Measurements from ENCODE around the gene FLRT1. TPM values are rescaled to one million over a fixed set of nuclear protein-coding genes. Genes with fewer than 3 reads are reported as not detected.

FLRT1 gene
- polyA plus RNA-seq, 4 donors = 2.6 to 4.1 (median 3.1) TPM

DNA sequence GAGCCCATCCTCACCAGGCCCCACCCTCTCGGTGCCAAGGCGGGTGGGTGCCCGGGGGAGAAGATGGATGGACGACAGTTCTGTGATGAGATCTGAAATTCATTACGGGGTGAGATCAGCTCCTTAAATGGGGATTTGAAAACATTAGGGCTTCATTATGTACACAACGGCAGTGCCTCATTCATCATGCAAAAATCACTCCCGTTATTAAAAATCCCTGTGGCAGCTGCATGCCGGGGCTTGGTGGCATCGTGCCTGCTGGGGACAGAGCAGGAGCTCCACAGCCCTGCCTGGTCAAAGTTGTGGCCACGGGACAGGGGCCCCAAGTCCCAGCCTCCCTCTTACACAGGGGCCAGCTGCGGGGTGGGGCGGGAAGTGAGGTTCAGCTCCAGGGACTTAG, 29.3 kb upstream of the FLRT1 start:
- no peak for DNase-seq (ENCODE audit: low read depth in 4 of 4, low spot score in 3 of 4)

DNA sequence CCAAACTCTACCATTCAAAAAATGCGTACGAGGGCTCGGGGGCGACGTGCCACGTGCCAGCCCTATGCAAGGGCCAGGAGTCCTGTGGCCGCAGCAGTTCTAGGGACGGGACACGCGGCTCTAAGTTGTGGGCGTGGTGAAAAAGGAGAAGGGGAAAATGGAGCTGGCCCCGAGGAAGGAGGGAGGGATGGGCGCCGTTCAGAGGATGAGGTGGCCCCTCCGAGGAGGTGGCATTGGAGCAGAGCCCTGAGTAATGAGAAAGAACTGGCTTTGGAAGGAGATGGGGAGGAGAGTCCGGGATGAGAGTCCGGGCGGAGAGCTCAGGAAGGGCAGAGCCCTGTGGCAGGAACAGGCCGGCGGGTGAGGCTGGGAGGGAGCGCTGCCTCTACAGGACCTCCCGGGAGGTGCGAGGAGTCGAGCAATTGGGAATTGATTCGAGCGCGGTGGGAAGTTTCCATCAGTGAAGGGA, 28.5 kb upstream of the FLRT1 start:
- no peak for DNase-seq (ENCODE audit: low read depth in 4 of 4, low spot score in 3 of 4)

DNA sequence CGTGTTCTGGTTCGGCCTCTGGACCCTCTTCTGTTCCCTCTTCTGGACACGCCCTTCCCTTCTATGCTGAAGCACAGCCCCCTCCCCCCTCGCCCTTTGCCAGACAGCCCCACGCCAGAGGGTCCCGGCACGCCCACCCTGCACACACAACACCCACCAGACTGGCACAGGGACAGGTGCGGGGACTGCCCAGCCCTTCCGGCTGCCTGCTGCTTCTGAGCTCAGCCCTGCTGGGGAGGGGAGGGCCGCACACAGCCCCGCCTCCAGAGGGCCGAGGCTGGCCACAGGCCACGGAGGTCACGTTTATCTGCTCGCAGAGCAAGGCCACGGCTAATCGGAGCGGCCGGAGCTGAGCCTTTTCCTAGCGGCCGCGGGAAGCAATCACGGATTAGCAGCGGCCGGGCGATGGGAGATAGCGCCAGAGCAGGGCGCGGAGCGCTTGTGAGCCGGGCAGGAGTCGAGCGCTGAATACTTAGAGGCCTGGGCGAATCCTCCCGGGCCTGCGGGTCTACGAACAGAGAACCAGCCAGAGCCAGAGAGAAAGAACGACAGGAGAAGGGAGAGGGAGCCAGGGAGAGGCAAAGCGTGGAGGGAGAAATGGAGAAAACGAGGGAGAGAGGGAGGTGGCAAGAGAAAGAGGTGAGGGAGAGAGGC, 28.0 kb upstream of the FLRT1 start:
- DNase-seq (ENCODE audit: low read depth in 4 of 4, low spot score in 3 of 4) = no peak

DNA sequence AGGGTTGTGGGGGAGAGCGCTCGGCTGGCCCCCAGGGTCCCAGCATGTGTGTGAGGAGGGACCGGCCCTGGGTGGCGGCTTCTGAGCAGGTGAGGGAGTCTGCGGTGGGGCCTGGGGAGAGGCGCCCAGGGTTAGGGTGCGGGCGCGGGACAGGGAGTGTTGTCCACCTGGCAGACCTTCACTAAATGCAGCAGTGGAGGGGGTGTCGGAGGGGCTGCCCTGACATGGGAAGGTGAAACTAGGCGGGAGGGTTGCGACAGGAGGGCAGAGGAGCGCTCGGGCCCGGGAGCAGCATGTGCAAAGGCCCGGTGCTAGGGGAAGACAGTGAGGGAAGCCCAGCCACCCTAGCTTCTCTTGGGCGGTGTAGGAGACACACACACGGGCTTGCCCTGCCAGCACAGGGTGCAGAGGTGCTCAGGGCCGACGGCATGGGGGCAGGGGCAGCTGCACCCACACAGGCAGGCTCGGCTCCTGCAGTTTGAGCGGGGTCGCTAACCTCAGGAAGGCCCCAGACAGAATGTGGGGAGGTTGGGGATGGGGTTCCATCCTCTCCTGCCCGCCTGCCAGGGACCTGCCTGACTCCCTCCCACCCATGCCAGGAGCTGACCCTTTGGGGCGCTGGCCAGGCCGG, 27.3 kb upstream of the FLRT1 start:
- DNase-seq (ENCODE audit: low read depth in 4 of 4, low spot score in 3 of 4) = no peak

DNA sequence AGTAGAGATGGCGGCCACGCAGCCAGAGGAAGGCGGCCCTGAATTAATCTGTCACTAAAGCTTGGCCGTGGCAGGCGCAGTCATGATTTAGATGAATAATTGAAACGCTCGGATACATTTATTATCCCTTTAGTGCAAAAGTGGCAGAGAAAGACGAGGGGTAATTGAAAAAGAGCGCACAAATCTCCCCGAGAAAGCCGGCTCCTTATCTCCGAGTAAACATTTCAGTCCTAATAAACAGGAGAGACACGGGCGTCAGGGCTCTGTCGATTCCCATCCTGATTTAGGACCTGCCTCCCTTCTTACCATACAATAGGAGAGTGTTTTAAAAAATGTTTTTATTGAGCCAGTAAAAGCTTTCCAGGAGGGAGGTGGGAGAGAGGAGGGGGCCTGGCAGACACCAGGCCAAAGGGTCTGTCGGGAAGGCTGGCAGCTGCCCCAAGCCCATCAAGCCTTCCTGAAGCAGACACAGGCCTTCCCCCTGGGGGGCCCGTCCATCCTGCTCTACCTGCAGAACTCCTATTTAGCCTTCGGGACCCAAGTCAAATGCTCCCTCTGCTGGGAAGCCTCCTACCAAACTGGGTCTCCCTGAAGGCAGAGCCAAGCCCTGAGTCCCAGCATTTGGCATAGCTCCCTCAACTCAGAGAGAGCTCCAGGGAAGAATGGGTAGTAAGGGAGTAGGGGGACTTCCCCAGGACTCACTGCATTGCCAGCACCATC, 26.7 kb upstream of the FLRT1 start:
- DNase-seq (ENCODE audit: low read depth in 4 of 4, low spot score in 3 of 4) = no peak

DNA sequence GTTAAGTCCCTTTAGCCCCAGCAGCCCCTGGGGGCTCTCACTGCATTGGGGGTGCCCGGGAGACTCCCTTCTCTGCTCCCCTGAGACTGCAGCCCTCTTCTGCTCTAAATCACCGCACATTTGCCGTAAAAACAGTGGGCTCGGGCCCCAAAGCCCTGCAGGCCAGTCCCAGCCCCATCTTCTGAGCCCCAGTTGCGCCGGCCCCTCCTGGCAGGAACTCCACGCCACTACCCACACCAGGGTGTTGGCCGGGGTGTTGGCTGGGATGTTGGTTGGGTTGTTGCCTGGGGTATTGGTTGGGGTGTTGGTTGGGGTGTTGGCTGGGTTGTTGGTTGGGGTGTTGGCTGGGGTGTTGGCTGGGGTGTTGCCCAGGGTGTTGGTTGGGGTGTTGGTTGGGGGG, 26.0 kb upstream of the FLRT1 start:
- no peak for DNase-seq (ENCODE audit: low read depth in 4 of 4, low spot score in 3 of 4)

DNA sequence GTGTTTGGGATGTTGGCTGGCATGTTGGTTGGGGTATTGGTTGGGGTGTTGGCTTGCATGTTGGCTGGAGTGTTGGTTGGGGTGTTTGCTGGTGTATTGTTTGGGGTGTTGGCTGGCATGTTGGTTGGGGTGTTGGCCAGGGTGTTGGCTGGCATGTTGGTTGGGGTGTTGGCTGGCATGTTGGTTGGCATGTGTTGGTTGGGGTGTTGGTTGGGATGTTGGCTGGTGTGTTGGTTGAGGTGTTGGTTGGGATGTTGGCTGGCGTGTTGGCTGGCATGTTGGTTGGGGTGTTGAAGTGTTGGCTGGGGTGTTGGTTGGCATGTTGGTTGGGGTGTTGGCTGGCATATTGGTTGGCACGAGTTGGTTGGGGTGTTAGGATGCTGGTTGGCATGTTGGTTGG, 24.9 kb upstream of the FLRT1 start:
- no peak for DNase-seq (ENCODE audit: low read depth in 4 of 4, low spot score in 3 of 4)

DNA sequence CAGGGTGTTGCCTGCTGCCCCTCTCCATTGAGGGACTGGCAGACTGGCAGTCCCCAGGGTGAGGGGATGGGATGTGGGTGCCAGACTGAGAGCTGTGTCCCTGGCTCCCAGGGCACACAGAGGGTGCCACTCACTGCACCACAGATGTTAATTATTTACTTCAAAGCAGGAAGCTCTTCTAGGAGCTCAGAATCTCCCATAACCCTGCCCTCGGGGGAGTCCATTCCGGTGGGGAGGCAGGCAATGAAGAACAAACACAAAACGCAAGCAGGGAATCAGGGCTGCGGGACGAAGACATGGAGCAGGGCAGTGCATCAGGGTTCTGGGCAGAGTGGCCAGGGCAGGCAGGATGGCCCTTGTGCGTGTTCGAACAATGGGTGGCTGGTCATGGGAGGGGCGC, 24.4 kb upstream of the FLRT1 start:
- DNase-seq (ENCODE audit: low read depth in 4 of 4, low spot score in 3 of 4) = no peak

DNA sequence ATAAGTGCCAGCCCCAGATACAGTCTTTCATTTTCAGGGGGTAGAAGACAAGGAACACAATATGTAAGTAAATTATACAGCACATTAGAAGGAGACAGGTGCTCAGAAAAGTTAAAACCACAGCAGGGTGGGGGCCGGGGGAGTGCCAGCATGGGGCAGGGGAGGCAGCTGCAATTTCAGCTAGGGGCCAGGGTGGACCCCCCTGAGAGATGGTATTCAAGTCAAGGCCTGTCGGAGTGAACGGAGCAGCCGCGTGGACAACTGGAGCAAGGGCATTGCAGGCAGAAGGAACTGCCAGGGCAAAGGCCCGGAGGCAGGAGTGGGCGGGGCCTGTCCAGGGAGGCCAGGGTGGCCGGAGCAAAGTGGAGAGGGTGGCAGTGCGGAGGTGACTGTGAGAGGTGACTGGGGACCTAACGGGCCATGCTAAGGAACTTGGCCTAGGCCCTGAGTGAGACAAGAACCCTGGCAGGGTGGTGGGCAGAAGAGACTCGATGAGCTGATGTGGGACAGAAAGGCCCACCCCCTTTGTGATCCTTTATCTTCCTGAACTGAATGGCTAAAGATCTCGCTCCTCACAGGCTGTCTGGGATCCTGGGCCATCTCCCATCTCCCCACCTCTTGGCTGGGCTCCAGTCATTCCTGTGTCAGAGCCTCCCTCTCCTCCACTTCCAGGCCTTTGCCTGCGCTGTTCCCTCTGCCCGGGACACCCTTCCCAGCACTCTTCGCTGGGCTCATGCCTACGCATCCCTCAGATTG, 22.4 kb upstream of the FLRT1 start:
- no peak for DNase-seq (ENCODE audit: low read depth in 4 of 4, low spot score in 3 of 4)

DNA sequence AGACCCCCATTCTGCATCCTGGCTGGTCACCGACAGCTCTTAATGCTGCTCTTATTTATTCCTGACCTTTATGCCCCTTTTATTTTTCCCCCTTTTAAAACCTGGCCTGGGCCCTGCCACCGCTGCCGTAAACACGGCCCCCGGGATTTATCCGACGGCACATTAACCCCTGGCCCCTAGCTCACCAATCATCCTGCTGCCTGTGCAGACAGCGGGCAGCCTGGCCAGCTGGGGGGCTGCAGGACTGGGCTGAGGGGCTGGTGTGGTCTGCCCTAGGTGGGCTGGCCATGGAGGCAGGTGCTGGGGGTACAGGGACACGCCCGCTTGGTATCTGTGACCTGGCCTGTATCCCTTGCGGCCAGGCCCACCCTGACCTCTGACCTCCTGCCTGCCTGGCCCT, 21.4 kb upstream of the FLRT1 start:
- no peak for DNase-seq (ENCODE audit: low read depth in 4 of 4, low spot score in 3 of 4)

DNA sequence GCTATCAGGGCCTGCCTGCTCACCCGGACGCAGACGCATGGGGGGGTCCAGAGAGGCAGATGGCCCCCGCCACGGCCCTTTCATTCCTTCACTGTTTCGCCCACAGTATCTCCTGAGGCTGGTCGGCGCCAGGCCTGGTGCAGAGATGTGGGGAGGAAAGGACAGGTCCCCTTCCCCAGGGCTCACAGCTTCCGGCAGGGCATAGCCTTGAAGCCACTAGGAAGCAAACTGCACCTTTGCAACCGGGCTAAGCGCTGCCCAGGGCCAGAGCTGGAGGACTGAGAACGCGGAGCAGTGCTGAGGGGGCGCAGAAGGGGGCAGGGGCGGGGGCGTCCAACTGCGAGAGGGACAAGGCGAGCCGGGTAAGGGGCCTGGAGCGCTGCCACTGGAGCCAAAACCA, 20.2 kb upstream of the FLRT1 start:
- DNase-seq (ENCODE audit: low read depth in 4 of 4, low spot score in 3 of 4) = no peak

DNA sequence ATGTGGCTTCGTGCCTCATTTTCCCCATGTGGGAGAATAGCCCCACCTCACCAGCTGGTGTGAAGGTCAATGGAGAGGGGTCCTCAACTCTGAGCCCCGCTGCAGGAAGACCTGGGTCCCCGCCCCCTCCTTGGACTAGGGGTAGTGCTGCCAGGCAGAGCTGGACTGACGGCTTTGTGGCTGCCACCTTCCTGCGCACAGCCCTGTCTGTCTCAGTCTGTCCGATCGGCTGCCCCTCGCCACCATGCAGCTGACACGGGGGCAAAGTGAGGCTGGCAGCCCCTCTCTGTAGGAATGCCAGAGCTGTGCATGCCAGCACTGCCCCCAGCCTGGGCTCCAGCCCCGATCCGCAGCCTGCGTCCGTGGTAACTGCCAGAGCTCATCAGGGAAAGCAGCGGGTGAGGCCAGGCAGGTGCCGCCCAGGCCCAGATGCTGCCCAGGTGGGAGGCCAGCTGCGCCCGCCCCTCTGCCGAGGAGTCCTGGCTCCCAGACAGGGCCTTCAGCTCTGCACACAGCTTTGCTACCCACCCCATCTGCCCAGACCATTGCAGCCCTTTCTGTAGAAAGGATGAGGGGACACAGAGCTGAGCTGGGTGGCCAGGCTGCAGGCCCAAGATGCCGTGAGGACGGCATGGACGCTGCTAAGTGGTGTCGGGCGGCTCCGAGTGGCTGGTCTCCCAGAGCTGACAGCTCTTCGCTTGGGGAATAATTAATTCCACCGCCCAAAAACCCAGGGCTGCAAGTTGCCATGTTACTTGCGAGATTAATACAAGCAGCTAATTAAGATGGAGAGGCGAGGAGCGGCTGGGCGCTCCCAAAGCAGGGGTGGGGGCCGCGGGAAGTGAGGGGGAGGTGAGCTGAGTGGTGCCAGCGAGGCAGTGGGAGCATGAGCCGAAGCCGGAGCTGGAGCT, 19.5 kb upstream of the FLRT1 start:
- DNase-seq (ENCODE audit: low read depth in 4 of 4, low spot score in 3 of 4) = no peak

DNA sequence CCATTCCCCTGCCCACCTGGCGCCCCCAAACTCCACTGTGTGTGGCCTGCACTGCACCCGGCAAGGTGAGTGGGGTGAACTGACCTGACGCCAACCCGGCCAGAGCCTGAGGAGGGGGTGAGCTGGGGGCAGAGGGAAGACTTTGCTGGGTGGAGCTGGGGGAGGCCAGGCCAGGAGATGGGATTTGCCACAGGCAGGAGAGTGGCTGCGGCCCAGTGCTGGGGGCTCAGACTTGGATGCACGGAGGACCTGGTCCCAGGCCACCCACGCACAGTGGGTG, 17.8 kb upstream of the FLRT1 start:
- DNase-seq (ENCODE audit: low read depth in 4 of 4, low spot score in 3 of 4) = no peak

DNA sequence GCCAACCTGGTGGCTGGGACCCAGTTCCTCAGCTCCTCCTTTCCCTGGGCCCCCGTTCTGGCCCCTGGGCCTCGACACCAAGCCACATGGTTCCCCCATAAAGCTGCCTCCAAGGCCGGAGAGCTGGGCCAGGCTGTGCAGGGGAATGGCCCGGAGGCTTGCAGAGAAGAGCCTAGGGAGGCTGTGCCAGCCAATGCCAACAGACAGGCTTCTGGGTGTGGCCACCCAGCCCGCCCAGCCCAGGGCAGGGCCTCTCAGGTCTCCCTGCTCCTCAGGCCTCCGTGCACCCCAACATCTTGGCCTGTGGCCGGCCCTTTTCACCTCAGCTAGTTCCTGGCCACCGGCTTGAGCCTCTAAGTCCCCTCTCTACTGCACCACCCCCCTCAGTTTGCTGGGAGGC, 17.4 kb upstream of the FLRT1 start:
- no peak for DNase-seq (ENCODE audit: low read depth in 4 of 4, low spot score in 3 of 4)

DNA sequence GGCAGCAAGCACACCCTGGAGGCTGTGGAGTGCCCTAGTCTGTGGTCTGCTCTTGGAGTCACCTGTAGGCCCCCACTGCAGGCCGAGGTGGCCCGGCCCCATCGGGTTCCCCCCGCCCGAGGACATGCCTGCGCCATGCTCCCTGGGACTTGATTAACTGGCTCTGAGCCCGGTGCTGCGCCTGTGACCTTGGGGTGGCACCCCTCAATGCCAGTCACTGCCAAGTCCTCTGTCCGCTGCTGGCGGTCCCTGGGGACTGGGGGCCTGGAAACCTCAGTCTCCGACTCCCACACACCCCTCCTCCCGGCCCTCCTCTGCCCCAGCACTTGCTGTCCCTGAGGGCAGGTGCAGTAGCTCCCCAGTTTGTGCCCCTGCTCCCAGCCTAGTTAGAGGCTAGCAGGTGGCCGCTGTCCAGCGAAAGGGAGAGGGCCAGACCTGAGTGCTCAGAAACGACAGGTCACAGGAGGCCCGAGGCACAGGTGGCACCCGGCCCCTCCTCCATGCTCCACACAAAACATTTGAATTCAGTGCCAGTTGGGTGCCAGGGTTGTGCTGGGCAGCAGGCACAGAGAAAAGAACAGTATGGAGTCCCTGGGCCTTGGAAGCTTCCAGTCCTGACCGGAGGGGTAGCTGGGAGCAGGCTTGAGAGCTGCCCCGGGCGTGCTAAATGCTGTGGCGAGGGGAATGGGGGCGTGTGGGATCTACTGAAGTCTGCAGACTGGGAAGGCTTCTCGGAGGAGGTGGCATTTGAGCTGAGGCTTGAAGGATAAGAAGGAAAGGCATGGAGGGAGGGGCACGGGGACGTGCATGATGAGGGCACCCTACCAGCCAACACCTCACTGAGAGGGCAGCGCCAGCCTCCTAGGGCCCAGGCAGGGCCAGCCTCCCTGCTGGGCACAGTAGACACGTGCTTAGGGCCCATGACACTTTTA, 16.4 kb upstream of the FLRT1 start:
- DNase-seq (ENCODE audit: low read depth in 4 of 4, low spot score in 3 of 4) = no peak

DNA sequence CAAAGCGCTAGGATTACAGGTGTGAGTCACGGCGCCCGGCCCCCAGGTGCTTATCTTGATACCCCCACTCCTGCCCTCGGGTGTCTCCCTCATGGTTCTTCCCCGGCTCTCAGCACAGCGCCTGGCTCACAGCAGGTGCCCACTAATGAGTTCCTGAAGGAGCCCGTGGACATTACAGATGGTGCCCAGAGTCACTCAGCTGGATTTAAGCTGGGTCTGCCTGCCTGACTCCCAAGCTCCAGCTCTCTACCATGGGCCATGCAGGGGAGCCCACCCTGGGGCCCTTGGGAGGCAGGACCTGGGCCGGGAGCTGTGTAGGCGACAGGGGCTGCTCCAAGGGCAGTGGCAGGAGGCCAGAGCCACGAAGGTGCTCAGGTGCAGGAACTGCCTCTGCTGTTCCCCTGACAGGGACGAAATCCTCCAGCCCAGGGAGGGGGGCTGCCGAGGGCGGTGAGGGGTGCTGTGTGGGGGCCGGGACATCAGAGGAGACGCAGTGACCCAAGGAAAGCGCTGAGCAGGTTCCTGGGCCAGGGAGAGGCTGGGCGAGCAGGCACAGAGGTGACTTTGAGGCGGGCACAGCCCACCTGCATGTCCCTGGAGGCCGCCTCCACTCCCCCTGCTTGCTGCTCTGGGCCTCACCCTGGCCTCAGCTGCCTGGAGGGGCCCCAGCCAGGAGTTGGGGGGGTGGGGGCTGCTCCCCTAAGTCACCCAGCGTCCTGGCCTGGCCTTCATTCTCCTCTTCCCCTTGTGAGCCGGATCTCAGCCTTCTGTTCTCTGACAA, 14.6 kb upstream of the FLRT1 start:
- no peak for DNase-seq (ENCODE audit: low read depth in 4 of 4, low spot score in 3 of 4)

DNA sequence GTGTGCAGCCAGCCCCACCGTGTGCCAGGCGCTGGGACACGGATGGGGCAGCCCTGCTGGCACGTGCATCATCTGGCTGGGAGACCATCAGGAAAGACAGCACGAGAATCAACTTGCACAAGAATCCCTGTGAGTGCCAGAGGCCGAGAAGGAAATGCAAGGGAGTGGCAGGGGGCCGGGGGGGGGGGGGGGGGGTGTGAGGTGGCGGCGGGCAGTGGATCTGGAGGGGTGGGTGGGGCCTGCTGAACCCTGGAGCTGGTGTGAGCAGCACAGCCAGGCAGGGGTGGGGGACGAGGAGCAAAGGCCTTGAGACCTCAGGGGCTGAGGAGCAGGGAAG, 14.0 kb upstream of the FLRT1 start:
- no peak for DNase-seq (ENCODE audit: low read depth in 4 of 4, low spot score in 3 of 4)

DNA sequence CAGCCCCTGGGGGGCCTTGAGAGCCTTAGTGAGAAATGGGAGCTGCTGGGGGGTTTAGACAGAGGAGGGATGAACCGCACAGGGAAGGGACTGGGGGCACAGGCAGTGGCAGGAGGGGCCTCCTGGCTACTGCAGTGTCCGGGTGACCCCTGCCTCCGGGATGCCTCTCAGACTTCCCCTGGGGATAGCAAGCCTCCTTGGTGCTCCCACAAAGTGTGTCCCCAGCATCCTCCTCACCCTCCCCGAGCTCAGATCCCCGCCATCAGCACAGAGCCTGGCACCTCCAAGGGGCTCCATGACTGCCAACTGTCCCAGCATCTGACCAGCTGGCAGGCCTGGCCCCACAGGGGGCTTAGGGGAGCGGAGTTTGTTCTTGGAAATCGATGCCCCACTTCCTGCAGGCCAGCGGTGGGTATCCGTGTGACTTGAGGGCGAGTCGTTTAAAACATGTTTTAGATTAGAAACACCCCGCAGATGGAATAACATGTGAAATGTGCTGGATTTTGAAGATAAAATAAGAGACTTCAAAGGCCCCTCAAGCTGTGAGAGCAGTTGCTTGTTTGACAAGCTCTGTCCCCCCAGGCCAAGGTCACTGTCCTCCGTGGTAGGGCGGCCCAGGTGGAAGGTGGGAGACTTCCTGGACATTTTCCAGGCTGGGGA, 13.5 kb upstream of the FLRT1 start:
- DNase-seq (ENCODE audit: low read depth in 4 of 4, low spot score in 3 of 4) = no peak

Measured in right renal pelvis (tissue), 4 donors.